OCI-LY3 (cell line): ENCODE data around the gene NR3C1.

Experiments
- H2AFZ ChIP-seq: fragments of 200-600, 300-600 bp; shearing (Covaris generic); 2 replicates; pipeline ENCODE4 v1.6.0; 2014; ENCODE audit warnings: antibody characterized with exemption, low read depth, low read length
- H3K27ac ChIP-seq: fragments of 200-600, 300-600 bp; sonication (generic); 2 replicates; pipeline ENCODE4 v1.5.1; 2014; ENCODE audit warnings: mild to moderate bottlenecking, low read length, moderate library complexity, mixed read lengths
- H3K27me3 ChIP-seq: fragments of 200-600, 300-600 bp; sonication (generic); 2 replicates; pipeline ENCODE4 v1.6.1; 2014; ENCODE audit warnings: low read depth, low read length, mixed read lengths
- H3K36me3 ChIP-seq: fragments of 200-600, 300-600 bp; sonication (generic); replicated peaks from 2 replicates; pipeline ENCODE3; 2014; ENCODE audit warnings: low read depth, low read length, mixed read lengths
- H3K4me1 ChIP-seq: fragments of 300-600, 200-600 bp; sonication (generic); 2 replicates; pipeline ENCODE4 v1.6.1; 2014; ENCODE audit warnings: low read length, mixed read lengths
- H3K4me2 ChIP-seq: fragments of 200-600, 300-600 bp; sonication (generic); 2 replicates; pipeline ENCODE4 v1.6.1; 2014; ENCODE audit warnings: low read length, mixed read lengths
- H3K4me3 ChIP-seq: fragments of 300-600, 200-600 bp; sonication (generic); 2 replicates; pipeline ENCODE4 v1.5.1; 2014; ENCODE audit warnings: antibody characterized with exemption, mild to moderate bottlenecking, low read length, moderate library complexity
- H3K79me2 ChIP-seq: fragments of 300-600, 200-600 bp; shearing (Covaris generic); 2 replicates; pipeline ENCODE4 v1.6.1; 2014; ENCODE audit warnings: mild to moderate bottlenecking, low read length, mixed read lengths
- H3K9ac ChIP-seq: fragments of 300-600, 200-600 bp; shearing (Covaris generic); 2 replicates; pipeline ENCODE4 v1.6.0; 2014; ENCODE audit warnings: mild to moderate bottlenecking, low read length, moderate library complexity
- H3K9me3 ChIP-seq: fragments of 200-600, 300-600 bp; shearing (Covaris generic); 2 replicates; pipeline ENCODE4 v1.6.1; 2014; ENCODE audit warnings: low read length, mixed read lengths; ENCODE audit not compliant: insufficient read depth
- H4K20me1 ChIP-seq: fragments of 200-600, 300-600 bp; sonication (generic); 2 replicates; pipeline ENCODE4 v1.6.1; 2016; ENCODE audit warnings: low read length, mixed read lengths; ENCODE audit not compliant: insufficient read depth
- CTCF ChIP-seq: fragments of 200-600, 300-600 bp; sonication (generic); IDR thresholded peaks from 2 replicates; pipeline ENCODE4 v1.5.1; 2014; ENCODE audit warnings: antibody characterized with exemption, low read length, low read depth
- EZH2phosphoT487 ChIP-seq: fragments of 200-600 bp; shearing (Covaris generic); IDR thresholded peaks from 2 replicates; pipeline ENCODE4 v1.6.1; 2018; ENCODE audit warnings: antibody characterized with exemption, mixed run types, low read depth

Gene NR3C1

GRCh38 chr5:143244990-143245389, 158.5 kb downstream of the NR3C1 start:
- Histone ChIP-seq H3K27me3 (no peaks in the 10 kb centered on the region), H3K79me2 (no peaks in the 10 kb centered on the region), H3K4me1 (no peaks in the 10 kb centered on the region), H3K9me3 (no peaks in the 10 kb centered on the region), H3K4me3 (no peak overlapping the region), H3K27ac (no peak overlapping the region), H2AFZ (no peak overlapping the region), H4K20me1 (no peaks in the 10 kb centered on the region), H3K36me3 (no peaks in the 10 kb centered on the region), H3K4me2 (no peak overlapping the region), H3K9ac (no peak overlapping the region)
- TF ChIP-seq EZH2phosphoT487 (no peak), CTCF (no peak)

- TF ChIP-seq EZH2phosphoT487 (no peak), CTCF (no peak)
- Histone ChIP-seq H3K4me1 (no peaks in the 10 kb centered on the region), H3K4me2 (no peak overlapping the region), H3K9me3 (no peaks in the 10 kb centered on the region), H2AFZ (no peak overlapping the region), H3K27ac (no peak overlapping the region), H4K20me1 (no peaks in the 10 kb centered on the region), H3K4me3 (no peak overlapping the region), H3K79me2 (no peaks in the 10 kb centered on the region), H3K27me3 (no peaks in the 10 kb centered on the region), H3K36me3 (no peaks in the 10 kb centered on the region), H3K9ac (no peak overlapping the region)
Measured at GRCh38 chr5:143244000-143244736, 159.3 kb downstream of the NR3C1 start.

GRCh38 chr5:143243103-143243502, 160.4 kb downstream of the NR3C1 start:
- no peaks in the 10 kb centered on the region for H3K36me3 ChIP-seq
- H2AFZ ChIP-seq: no peak overlapping the region
- no peak overlapping the region for H3K27ac ChIP-seq
- H3K27me3 ChIP-seq: no peaks in the 10 kb centered on the region
- H3K4me1 ChIP-seq: no peaks in the 10 kb centered on the region
- H4K20me1 ChIP-seq: no peaks in the 10 kb centered on the region
- no peak overlapping the region for H3K9ac ChIP-seq
- no peak overlapping the region for H3K4me3 ChIP-seq
- TF ChIP-seq CTCF (no peak), EZH2phosphoT487 (no peak)
- no peaks in the 10 kb centered on the region for H3K79me2 ChIP-seq
- H3K4me2 ChIP-seq: no peak overlapping the region
- no peaks in the 10 kb centered on the region for H3K9me3 ChIP-seq

- no peak overlapping the region for H3K4me2 ChIP-seq
- H2AFZ ChIP-seq: no peak overlapping the region
Measured at GRCh38 chr5:143241892-143242291, 161.6 kb downstream of the NR3C1 start.

More at GRCh38 chr5:143241892-143242291, 161.6 kb downstream of the NR3C1 start:
- Histone ChIP-seq H3K27me3 (no peaks in the 10 kb centered on the region), H3K4me1 (no peaks in the 10 kb centered on the region), H3K27ac (no peak overlapping the region), H3K9me3 (no peaks in the 10 kb centered on the region), H3K4me3 (no peak overlapping the region), H3K9ac (no peak overlapping the region), H3K79me2 (no peaks in the 10 kb centered on the region), H4K20me1 (no peaks in the 10 kb centered on the region), H3K36me3 (no peaks in the 10 kb centered on the region)
- TF ChIP-seq EZH2phosphoT487 (no peak), CTCF (no peak)
